ENCODE results near the gene TNNC2. TPM values are rescaled to one million over a fixed set of nuclear protein-coding genes. Genes with fewer than 3 reads are reported as not detected.
"Not testable (repeated sequence)": the region's sequence is repeated elsewhere in the genome, so short reads cannot be mapped to it uniquely, and the experiment has no call there.

Gene TNNC2
- polyA plus RNA-seq, 5 donors: 0.29 to 321 (median 3.0) TPM

DNA sequence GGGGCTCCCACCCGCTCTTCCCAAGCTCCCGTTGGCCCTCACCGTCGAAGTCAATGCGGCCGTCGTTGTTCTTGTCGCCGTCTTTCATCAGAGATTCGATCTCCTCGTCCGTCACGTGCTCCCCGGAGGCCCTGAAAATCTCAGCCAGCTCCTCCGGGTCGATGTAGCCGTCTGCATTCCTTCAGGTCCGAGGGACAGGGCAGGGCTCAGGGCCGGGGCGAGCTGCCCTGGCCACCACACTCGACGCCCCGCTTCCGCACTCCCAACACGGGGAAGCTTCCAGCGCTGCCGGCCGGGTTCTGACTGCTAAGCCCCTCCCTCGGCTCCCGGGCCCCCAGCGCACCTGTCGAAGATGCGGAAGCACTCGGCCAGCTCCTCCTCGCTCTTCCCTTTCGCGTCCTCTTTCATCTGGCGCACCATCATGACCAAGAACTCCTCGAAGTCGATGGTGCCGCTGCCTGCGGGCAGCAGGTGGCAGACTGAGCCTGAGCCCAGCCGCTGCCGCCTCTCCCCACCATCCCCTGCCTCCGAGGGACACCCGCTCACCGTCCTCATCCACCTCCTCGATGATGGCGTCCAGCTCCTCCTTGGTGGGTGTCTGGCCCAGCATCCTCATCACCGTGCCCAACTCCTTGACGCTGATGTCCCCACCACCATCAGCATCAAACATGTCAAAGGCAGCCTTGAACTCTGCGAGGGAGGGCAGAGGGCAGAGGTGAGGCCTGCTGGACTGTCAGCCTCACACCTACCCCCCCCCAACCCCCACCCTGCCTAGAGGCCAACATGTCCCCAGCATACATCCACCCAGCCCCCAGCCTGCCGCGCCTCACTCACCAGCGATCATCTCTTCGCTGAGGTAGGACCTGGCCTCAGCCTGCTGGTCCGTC is 2.9 kb downstream of the TNNC2 start:
- DNase-seq: no peak

DNA sequence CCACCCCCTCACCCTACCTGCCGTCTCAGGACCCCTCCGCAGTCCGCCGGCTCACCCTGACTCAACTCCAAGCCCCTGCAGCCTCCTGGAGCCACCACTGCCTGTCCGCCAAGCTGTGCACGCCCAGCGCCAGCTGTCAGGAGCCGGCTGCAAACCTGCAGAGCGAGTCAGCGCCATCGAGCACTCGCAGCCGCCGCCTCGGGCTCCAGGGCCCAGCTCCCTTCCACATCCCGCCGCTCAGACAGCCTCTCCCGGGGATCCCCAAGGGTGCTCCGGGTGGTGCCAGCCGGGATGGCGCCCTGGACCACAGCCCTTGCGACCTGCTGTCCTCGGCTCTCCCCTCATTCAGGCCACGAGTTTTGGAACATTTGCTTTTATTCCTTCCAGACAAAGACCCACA is 4.3 kb downstream of the TNNC2 start:
- DNase-seq: no peak

DNA sequence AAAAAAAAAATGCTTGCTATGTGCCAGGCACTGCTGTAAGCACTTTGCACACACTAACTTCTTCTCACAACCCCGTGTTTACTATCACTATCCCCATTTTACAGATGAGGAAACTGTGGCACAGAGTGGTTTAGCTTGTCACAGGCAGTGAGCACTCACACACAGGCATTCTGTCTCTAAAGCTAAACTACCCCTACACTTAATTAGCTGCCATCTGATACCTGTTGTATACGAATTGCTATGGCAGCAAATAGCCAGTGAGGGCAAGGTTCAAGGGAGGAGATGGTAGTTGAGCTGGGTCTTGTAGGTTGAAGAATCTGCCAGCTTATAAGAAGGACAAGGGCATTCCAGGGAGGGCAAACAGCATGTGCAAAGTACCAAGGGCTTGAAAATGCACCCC is 5.2 kb downstream of the TNNC2 start:
- no peak for DNase-seq

DNA sequence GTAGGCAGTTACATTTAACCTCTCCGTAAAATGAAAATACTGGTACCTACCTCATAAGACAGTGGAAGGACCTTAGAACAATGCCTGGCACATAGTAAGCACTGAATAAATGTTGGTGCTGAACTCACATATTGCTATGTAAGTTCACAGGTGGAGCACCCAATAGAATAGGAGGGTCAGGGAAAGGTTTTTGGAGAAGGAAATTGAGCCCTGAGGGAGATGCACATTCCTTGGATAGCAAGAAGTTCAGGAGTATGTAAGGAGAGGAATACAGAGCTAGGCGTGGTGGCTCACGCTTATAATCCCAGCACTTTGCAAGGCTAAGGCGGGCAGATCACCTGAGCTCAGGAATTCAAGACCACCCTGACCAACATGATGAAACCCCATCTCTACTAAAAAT is 7.6 kb downstream of the TNNC2 start:
- DNase-seq: no peak

DNA sequence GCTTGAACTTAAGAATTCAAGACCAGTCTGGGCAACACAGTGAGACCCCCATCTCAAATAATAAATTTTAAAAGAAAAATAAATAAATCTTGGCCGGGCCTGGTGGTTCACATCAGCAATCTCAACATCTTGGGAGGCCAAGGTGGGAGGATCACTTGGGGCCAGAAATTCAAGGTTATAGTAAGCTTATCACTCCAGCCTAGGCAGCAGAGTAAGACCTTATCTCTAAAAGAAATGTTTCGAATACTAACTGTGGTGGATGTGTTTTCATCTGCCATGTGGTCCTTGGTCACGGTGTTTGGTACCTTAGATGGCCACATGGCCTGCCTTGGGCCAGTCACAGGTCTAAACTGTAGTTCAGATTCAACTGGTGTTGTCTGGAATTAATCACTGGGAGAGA is 8.9 kb downstream of the TNNC2 start:
- no peak for DNase-seq

DNA sequence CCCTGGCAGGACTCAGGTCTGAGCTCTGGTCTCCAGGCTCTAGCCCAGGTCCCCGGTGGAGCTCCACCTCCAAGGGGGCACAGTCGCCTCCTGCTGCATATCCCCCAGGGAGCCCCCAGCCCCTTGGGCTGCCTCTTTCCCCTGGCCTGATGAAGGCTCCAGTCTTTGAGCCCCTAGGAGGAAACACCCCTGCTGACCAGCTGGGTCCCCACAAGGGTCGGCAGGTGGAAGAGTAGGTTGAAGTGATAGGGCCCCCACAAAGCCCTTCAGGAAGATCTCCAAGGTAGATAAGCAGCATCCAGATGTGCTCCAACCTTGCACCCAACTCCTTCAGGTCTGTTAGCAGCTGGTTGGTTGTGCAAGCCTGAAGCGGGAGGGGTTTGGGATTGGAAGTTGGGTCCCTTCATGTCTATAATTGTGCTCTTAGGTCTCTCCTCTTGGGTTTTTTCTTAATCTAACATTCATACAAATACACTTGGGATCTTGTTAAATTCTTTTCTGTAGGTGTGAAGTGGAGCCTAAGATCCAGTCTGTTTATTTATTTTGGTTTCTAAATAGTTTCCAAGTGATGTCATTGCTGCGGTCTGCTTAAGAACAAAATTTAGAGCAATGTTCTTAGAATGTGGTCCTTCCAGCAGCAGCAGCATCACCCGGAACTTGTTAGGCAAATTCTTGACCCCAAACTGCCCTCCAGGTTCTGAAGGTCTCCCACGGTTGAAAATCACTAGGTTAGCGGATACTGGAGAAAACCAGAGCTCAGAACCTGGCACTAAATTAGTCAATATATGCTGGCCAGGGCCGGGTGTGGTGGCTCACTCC is 9.5 kb downstream of the TNNC2 start:
- peak; percentile 32 to 36 for DNase-seq

DNA sequence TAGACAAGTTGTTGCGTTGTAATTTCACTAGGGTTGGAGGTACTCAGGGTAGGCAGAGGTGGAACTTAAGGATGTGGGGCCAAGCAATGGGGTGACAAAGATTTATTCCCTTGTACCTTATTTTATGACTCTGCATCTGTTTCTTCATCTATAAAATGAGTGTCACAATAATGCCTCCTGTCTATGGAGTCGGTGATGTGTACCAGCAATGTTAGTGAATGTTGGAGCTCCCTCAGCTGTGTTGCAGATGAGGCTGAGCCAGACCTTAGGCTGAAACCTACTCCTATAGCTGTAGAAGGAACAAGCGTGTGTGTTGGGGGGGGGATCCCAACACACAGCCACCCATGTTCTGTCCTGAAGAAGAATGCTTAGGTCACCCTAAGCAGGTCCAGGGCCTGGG is 10.2 kb downstream of the TNNC2 start:
- DNase-seq: no peak

DNA sequence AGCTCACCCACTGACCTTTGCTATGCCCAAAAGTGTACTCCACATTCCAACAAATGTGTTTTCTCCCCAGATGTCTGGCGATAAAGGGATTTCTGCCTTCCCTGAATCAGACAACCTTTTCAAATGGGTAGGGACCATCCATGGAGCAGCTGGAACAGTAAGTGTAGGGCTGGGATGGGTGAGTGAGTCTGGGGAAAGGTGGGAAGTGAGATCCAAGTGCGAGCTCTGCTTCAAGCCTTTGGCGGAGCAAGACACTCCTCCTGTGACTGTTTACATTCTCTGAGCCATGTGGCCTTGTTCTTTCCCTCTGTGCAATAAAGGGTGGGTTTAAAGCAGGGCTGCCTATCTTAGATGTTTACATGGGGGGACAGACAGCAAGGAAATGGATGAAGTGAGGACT is 12.8 kb downstream of the TNNC2 start:
- DNase-seq: no peak

DNA sequence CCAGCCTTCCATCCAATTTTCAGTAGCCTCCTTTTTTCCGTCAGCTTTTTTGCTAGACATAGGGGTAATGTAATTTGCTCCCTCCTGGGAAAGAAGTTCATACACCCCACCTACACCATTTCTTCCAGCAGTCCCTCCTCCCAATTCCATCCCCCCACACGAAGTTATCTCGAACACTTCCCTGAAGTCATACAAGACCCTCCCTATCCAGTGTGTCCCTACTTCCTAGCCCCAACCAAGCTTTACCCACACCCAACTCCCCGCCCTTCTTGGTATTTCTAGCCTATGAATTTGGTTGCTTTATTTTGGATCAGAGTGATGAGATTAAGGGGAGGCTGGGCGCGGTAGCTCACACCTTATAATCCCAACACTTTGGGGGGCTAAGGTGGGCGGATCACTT is 13.6 kb downstream of the TNNC2 start:
- DNase-seq: no peak

DNA sequence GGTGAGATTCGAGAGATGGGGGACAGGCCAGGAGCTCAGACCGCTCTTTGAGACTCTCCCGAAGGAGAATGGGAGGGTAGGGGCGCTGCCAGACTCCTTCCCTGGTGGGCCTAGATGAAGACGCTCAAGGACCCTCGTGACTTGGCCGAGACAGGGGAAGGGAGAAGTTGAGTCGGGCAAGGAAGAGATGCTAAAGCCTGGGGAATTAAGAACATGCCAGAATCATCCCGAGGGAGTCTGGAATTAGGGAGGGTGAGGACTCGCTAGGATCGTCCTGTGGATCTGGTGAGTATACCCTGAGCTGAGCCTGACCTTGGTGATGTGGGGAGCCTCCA is 14.1 kb downstream of the TNNC2 start:
- no peak for DNase-seq

DNA sequence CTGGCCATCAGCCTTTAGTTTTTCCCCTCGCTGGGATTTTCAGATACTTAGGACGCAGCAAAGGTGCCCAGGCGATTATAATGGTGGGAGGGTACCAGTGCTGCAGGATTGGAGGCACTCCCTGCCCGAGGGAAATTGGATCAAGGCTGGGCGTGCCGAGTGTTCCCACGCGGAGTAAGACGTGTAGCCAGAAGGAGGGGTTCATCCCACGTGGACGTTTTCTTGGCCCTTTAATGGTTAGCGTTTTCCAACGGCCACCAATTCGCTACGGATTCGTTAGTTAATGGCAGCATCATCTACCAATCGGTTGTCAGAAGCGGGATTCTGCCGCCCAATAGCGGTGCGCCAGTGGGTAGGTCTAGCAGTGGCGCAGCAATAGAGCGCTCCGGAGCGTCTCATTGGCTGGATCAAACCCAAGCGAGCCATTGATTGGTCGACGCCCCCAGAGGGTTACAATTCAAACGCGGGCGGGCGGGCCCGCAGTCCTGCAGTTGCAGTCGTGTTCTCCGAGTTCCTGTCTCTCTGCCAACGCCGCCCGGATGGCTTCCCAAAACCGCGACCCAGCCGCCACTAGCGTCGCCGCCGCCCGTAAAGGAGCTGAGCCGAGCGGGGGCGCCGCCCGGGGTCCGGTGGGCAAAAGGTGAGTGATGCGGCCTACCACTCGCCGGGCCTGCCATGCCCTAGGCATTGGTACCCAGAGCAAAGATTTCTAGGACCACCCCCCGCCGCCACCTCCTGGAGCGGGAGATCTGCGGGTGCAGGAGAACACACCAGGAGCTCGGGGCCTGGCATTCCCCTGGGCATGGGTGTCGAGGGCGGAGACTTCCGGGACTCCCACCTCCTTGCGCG is 14.7 kb downstream of the TNNC2 start, which contains the start of gene UBE2C:
Gene UBE2C (plus strand): TSS at position 488 of the 849 bp plus-strand sequence. CDS start 52 bp downstream, at position 540.
- DNase-seq: peak; percentile 97 to 99

DNA sequence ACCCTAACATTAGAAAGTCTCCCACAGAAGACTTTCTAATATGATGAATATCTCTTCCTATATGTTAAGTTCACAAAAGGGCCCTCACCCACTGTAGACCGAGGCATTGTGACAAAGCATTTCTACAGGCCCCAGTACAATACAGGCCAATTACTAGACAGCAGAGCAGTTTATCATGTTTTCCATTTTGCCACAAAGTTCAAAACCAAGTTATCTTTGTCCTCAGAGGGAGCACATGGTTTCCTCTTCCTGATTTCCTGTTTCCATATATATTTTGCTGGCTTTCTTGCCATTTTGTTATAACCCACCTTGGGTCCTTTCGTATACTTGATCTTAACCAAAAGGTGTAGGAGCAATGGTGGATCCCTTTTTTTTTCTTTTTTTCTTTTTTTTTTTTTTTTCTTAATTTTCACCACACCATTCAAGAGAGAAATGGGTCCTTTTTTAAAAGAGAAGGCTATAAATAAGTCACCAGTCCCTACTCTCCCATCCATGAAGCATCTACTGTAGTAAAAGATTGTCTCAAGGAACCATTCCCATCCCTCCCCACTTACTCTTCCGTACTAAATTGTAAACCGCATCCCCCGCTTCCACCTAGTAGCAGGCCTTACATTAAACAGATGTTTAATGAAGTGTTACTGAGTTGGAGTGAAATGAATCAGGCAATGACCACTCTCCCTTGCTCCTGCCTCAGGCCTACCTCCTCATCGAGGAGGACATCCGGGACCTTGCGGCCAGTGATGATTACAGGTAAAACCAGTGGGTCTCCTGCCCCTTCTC is 16.7 kb downstream of the TNNC2 start:
- no peak for DNase-seq

DNA sequence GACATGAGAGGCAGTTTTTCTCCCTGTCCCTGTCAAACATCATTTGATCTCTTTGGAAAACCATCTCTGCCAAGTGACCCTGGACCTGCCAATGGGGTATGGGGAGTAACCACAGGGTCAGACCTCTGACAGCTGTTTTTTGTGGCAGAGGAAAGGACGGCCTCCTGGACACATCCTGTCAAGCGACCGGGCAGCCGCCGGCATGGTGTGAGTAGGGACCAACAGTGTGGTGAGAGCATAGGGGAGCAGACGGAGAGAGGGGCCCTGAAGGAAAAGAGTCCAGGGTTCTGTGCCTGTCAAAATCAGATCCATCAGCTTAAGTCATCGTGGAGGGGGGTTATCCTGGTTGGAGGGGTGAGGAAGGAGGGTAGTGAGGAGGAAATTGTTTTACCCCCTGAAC is 25.3 kb downstream of the TNNC2 start:
- DNase-seq: no peak

DNA sequence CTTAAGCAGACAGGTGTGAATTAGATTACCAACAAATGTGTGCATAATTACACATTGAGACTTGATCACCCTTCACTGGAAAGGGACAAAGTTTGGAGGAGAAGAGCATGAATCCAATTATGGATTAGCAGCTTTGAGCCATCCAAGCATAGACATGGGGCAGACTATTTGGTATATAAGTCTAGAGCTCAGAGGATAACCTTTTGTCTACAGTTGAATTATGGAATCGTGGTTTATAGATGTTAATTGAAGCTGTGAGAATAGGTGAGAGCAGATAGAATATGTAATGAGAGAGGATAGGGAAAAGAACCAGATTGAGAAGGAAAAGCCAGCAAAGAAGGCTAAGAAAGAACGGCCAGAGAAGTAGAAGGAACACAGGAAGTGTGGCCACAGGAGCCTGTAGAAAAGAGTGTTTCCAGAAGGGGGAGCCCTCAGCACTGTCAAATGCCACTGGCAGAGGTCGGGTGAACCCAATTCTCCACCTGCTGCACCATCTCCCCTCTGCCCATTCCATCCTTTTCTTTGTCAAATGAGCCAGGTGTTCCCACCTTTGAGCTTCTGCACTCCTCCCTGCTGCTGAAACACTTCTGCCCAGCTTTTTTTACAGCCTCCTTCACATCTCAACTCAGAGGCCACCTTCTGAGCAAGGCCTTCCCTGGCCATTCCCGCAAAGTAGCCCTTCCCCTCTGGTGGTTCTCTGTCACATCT is 28.0 kb downstream of the TNNC2 start:
- DNase-seq: no peak

DNA sequence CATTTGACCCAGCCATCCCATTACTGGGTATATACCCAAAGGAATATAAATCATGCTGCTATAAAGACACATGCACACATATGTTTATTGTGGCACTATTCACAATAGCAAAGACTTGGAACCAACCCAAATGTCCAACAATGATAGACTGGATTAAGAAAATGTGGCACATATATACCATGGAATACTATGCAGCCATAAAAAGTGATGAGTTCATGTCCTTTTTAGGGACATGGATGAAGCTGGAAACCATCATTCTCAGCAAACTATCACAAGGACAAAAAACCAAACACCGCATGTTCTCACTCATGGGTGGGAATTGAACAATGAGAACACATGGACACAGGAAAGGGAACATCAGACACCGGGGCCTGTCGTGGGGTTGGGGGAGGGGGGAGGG is 29.2 kb downstream of the TNNC2 start:
- not testable (repeated sequence) for DNase-seq

DNA sequence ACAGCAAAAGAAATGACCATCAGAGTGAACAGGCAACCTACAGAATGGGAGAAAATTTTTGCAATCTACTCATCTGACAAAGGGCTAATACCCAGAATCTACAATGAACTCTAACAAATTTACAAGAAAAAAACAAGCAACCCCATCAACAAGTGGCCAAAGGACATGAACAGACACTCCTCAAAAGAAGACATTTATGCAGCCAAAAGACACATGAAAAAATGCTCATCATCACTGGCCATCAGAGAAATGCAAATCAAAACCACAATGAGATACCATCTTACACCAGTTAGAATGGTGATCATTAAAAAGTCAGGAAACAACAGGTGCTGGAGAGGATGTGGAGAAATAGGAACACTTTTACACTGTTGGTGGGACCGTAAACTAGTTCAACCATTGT is 29.6 kb downstream of the TNNC2 start:
- DNase-seq: not testable (repeated sequence)

DNA sequence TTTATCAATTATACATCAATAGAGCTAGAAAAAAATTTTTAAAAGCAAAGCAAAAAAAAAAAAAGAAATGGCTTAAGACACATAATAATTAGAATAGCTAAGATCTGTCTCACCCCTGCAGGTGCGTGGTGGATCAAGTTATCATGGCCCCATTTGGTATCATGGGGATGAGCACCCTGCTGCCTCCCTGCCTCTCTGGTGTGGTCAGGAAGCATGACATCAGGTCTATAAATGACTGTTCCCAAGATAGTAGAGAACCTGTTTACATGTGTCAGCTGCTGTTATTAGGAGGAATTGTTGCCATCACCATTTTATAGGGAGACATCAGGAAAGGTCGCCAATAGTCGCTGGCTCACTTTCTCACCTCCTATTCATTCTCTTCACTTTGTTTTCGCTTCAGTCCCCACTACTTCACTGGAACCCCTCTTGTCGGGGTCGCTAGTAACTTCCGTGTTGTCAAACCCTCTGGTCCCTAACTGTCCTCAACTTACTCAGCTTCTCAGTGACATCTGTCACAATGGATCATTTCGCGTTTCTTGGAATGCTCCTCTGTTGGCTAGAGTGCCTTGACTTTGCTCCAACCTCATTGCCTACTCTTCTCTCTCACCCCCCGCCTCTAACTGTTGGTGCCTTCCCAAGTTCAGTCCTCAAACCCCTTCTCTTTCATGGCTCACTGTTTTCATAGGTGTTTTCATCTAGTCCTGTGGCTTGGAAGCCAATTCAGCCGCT is 30.6 kb downstream of the TNNC2 start:
- no peak for DNase-seq

DNA sequence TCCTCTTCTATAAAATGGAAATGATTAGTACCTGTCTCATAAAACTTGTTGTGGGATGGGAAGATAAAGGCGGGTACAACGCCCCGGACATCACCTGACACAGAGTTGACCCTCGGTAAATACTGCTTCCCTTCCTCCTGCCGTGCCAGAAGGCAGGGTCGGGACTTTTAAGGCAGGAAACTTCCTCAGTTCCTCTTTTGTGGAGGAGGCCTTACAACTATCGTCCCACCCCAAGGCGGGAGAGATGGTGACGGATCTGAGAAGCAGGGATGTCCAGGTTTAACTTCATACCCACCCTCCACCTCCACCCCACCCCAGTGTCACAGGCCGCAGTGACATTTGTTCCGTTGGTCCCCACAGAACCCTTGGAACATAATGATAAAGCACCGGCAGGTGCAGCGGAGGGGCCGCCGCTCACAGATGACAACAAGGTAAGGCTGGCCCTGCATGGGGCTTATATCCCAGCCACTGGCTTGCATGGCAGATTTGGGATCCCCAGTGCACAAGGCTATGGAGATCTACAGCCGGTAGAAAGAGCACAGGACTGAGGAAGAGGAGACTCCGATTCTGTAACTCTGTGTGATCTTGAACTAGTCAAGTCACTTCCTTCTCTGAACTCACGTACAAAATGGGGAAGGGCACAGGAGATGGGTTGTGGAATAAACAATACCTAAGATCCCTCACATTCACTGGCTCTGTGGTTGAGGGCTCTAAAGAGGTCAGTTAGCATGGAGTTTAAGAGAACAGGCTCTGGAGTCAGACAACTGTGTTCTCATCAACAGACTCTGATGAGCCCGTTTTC is 34.6 kb downstream of the TNNC2 start:
- no peak for DNase-seq

DNA sequence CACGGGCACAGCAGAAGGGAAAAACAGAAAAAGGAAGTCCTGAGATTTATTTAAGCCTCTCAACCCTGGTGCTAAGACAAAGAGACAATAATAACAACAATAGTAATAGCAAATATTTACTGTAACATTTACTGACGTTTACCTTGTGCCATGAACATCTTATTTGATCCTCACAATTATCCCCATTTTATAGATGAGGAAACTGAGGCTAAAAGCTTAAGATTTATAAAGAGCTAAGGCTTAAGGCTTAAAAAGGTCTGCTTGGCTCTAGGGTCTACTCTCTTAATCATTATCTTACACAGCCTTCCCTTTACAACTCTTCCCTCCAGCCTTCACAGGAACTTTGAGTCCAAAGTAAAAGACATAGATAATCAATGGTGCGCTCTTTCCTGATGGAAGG is 38.8 kb downstream of the TNNC2 start:
- no peak for DNase-seq

All from right lung (tissue), 5 donors.